ENCODE results near the gene LDLRAD3. TPM values are rescaled to one million over a fixed set of nuclear protein-coding genes. Genes with fewer than 3 reads are reported as not detected.
A peak's percentile ranks its signal among the peaks of the same experiment; 100 is the strongest.

LDLRAD3 gene
- total RNA-seq, 1 donor from 2014 or later = 35.6 TPM

DNA sequence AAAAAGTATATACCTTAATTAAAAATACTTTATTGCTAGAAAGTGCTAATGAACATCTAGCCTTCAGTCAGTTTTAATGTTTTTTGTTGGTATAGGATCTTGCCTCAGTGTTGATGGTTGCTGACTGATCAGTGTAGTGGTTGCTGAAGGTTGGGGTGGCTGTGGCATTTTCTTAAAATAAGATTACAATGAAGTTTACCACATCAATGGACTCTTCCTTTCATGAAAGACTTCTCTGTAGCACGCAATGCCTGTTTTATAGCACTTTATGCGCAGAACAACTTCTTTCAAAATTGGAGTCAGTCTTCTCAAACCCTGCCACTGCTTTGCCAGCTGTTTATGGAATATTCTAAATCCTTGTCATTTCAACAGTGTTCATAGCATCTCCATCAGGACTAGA, 50.6 kb downstream of the LDLRAD3 start:
- Mint-ChIP-seq H3K4me3 (no peak overlapping the region), H3K27me3 (ENCODE audit: insufficient read depth, low read depth) (peaks cover 6% of the 10 kb centered on the region)

DNA sequence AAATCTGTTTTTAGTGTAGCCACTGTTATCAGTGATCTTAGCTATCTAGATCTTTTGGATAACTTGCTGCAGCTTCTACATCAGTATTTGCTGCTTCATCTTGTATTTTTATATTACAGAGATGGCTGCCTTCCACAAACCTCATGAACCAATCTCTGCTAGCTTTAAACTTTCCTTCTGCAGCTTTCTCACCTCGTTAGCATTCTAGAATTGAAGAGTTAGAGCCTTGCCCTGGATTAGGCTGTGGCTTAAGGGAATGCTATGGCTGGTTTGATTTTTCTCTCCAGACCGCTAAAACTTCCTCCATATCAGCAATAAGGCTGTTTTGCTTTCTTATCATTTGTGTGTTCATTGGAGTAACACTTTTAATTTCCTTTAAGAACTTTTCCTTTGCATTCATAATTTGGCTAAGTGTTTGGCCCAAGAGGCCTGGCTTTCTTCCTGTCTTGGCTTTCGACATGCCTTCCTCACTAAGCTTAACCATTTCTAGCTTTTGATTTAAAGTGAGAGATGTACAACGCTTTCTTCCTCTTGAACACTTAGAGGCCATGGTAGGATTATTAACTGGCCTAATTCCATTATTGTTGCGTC, 51.9 kb downstream of the LDLRAD3 start:
- Mint-ChIP-seq H3K27ac (no peak overlapping the region), H3K9me3 (peaks cover 24% of the 10 kb centered on the region), H3K36me3 (peaks cover 31% of the 10 kb centered on the region), H3K27me3 (ENCODE audit: insufficient read depth, low read depth) (peaks cover 6% of the 10 kb centered on the region), H3K4me1 (peaks cover 10% of the 10 kb centered on the region), H3K4me3 (no peak overlapping the region)
- peaks cover 37% of the 10 kb centered on the region for H3K4me1 ChIP-seq
- H3K4me2 ChIP-seq = no peak overlapping the region
- no peak overlapping the region for H3K4me3 ChIP-seq
- H2AFZ ChIP-seq (replicated peaks) = no peak overlapping the region
- H3K27me3 ChIP-seq = no peaks in the 10 kb centered on the region
- TF ChIP-seq, protein P1, sequence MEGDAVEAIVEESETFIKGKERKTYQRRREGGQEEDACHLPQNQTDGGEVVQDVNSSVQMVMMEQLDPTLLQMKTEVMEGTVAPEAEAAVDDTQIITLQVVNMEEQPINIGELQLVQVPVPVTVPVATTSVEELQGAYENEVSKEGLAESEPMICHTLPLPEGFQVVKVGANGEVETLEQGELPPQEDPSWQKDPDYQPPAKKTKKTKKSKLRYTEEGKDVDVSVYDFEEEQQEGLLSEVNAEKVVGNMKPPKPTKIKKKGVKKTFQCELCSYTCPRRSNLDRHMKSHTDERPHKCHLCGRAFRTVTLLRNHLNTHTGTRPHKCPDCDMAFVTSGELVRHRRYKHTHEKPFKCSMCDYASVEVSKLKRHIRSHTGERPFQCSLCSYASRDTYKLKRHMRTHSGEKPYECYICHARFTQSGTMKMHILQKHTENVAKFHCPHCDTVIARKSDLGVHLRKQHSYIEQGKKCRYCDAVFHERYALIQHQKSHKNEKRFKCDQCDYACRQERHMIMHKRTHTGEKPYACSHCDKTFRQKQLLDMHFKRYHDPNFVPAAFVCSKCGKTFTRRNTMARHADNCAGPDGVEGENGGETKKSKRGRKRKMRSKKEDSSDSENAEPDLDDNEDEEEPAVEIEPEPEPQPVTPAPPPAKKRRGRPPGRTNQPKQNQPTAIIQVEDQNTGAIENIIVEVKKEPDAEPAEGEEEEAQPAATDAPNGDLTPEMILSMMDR (IDR thresholded peaks at IDR 0.05) = no peak
- TF ChIP-seq EZH2 (IDR thresholded peaks at IDR 0.05) (no peak), EZH2phosphoT487 (IDR thresholded peaks at IDR 0.05) (no peak)
- H3K27ac ChIP-seq = no peak overlapping the region
- H3F3A ChIP-seq (ENCODE audit: low read depth) = peaks cover 18% of the 10 kb centered on the region
- H3K79me2 ChIP-seq (ENCODE audit: low read depth) = peaks cover 100% of the 10 kb centered on the region
- no peak overlapping the region for H3K9ac ChIP-seq
- peaks cover 5% of the 10 kb centered on the region for H4K20me1 ChIP-seq (ENCODE audit: low read depth)
- H3K9me3 ChIP-seq (ENCODE audit: low read depth) = peaks cover 8% of the 10 kb centered on the region
- H3K36me3 ChIP-seq = no peaks in the 10 kb centered on the region
- no peak for DNase-seq (ENCODE audit: low spot score)

More for the DNA sequence above, 50.6 kb downstream of the LDLRAD3 start:
- H2AFZ ChIP-seq (replicated peaks) = no peak overlapping the region
- Mint-ChIP-seq H3K27ac (no peak overlapping the region), H3K36me3 (peaks cover 27% of the 10 kb centered on the region), H3K4me1 (peaks cover 8% of the 10 kb centered on the region), H3K9me3 (peaks cover 28% of the 10 kb centered on the region)
- no peak for DNase-seq (ENCODE audit: low spot score)
- H3K27ac ChIP-seq = no peak overlapping the region
- peaks cover 13% of the 10 kb centered on the region for H3F3A ChIP-seq (ENCODE audit: low read depth)
- TF ChIP-seq, protein P1 (IDR thresholded peaks at IDR 0.05) = no peak
- TF ChIP-seq EZH2 (IDR thresholded peaks at IDR 0.05) (no peak), EZH2phosphoT487 (IDR thresholded peaks at IDR 0.05) (no peak)
- H3K9me3 ChIP-seq (ENCODE audit: low read depth) = peaks cover 8% of the 10 kb centered on the region
- no peak overlapping the region for H3K9ac ChIP-seq
- no peaks in the 10 kb centered on the region for H3K36me3 ChIP-seq
- H3K4me2 ChIP-seq = no peak overlapping the region
- H3K27me3 ChIP-seq = no peaks in the 10 kb centered on the region
- no peak overlapping the region for H3K4me3 ChIP-seq
- H4K20me1 ChIP-seq (ENCODE audit: low read depth) = peaks cover 8% of the 10 kb centered on the region
- peaks cover 100% of the 10 kb centered on the region for H3K79me2 ChIP-seq (ENCODE audit: low read depth)
- peaks cover 36% of the 10 kb centered on the region for H3K4me1 ChIP-seq

DNA sequence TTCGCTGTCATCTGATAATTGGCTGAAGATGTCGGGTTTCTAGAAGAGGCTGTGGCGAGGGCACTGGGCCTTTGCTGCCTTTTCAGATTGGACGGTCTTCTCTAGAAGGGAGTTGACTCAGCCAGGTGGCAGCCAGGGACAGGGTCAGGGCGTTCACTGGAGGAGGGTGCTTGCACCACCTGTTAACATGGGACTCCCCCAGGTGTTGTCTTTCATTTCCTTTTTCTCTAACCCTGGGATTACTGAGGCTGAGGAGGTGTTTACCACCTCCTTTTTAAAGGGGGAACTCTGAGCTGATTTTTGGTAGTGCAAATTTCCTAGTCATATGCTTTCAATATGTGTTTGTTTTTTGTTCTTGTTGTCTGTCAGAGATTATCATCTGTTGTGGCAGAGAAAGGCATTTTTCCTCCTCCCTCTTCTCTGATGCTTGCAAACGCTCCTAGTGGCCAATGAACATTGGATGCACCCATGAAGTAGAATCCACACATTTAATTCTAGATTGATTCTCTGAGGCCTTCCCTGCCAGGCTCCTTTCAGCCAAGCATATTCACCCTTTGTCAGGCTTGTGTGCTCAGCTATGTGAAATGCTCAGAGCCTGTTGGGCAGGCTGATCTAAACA, 54.1 kb downstream of the LDLRAD3 start:
- Mint-ChIP-seq H3K4me3 (no peak overlapping the region), H3K36me3 (peaks cover 30% of the 10 kb centered on the region), H3K4me1 (peaks cover 24% of the 10 kb centered on the region), H3K27ac (peak overlapping the region; percentile 21), H3K9me3 (peaks cover 24% of the 10 kb centered on the region), H3K27me3 (ENCODE audit: insufficient read depth, low read depth) (peaks cover 6% of the 10 kb centered on the region)
- no peak for TF ChIP-seq EZH2 (IDR thresholded peaks at IDR 0.05)
- no peak for TF ChIP-seq EZH2phosphoT487 (IDR thresholded peaks at IDR 0.05)
- TF ChIP-seq, protein P1 (IDR thresholded peaks at IDR 0.05) = no peak
- Histone ChIP-seq H3K4me3 (no peak overlapping the region), H3K79me2 (ENCODE audit: low read depth) (peaks cover 99% of the 10 kb centered on the region), H3K9ac (no peak overlapping the region), H3K27me3 (no peaks in the 10 kb centered on the region), H3K9me3 (ENCODE audit: low read depth) (peaks cover 8% of the 10 kb centered on the region), H3F3A (ENCODE audit: low read depth) (peaks cover 39% of the 10 kb centered on the region), H2AFZ (replicated peaks) (no peak overlapping the region), H3K36me3 (no peaks in the 10 kb centered on the region), H3K4me2 (peak overlapping the region; percentile 6), H3K27ac (peak overlapping the region; percentile 68), H3K4me1 (peaks cover 47% of the 10 kb centered on the region), H4K20me1 (ENCODE audit: low read depth) (no peaks in the 10 kb centered on the region)
- peak; percentile 16 for DNase-seq (ENCODE audit: low spot score)
